Calu3 (cell line): Measurements from ENCODE around the gene SRCAP. TPM values are rescaled to one million over a fixed set of nuclear protein-coding genes. Genes with fewer than 3 reads are reported as not detected.

Experiments used
- BruUV-seq: library from RNA; stranded (reverse); fragments of 400-500 nt; replicated peaks from 2 replicates; lab custom pipeline; 2021; lab: Mats Ljungman, UMichigan
- CTCF ChIA-PET: fragments of 300-600 bp; sonication (Branson Sonifier 250); formaldehyde crosslinking; loops from one replicate; lab custom pipeline; 2022; ENCODE audit warnings: antibody characterized with exemption; lab: Charles Lee
- DNase-seq: peaks from one replicate; pipeline ENCODE4 v3.0.0; 2022
- H3K27ac Mint-ChIP-seq: one replicate; pipeline ENCODE4 v1.8.0; 2022; ENCODE audit warnings: mixed read lengths; ENCODE audit not compliant: unreplicated experiment
- H3K27me3 Mint-ChIP-seq: one replicate; pipeline ENCODE4 v1.8.0; 2022; ENCODE audit warnings: mixed read lengths; ENCODE audit not compliant: unreplicated experiment
- H3K36me3 Mint-ChIP-seq: one replicate; pipeline ENCODE4 v1.8.0; 2022; ENCODE audit warnings: mild to moderate bottlenecking, moderate library complexity, mixed read lengths; ENCODE audit not compliant: insufficient read depth, unreplicated experiment
- H3K4me1 Mint-ChIP-seq: one replicate; pipeline ENCODE4 v1.8.0; 2022; ENCODE audit warnings: mild to moderate bottlenecking, low read depth, mixed read lengths; ENCODE audit not compliant: unreplicated experiment
- H3K4me3 Mint-ChIP-seq: one replicate; pipeline ENCODE4 v1.8.0; 2022; ENCODE audit warnings: mild to moderate bottlenecking, low read depth, moderate library complexity, mixed read lengths; ENCODE audit not compliant: unreplicated experiment
- H3K9me3 Mint-ChIP-seq: one replicate; pipeline ENCODE4 v1.8.0; 2022; ENCODE audit warnings: low read depth, mixed read lengths; ENCODE audit not compliant: unreplicated experiment
- intact Hi-C: fragments of 100-400 bp; cut with micrococcal nuclease; formaldehyde crosslinking; loops from one replicate; pipeline ENCODE4 v1.10.0; 2022; ENCODE audit not compliant: unreplicated experiment
- total RNA-seq: library from RNA; stranded (reverse); gene quantifications from 2 replicates; pipeline ENCODE4 v1.2.3, GENCODE V29; 2022
- TF ChIP-seq, protein P1 (sequence below): fragments of 200-600 bp; IDR thresholded peaks from one replicate; pipeline ENCODE4 v1.8.0; 2022; ENCODE audit warnings: antibody characterized with exemption; ENCODE audit not compliant: unreplicated experiment

Gene SRCAP
- total RNA-seq, 1 experiment from 2014 or later: 84.6 TPM

GRCh38 chr16:30738984-30739951 lies 40.3 kb downstream of the SRCAP start:
- H3K36me3 Mint-ChIP-seq: peaks cover 97% of the 10 kb centered on the region
- peak overlapping the region; percentile 39 for H3K27ac Mint-ChIP-seq
- intact Hi-C loops: no loop called here
- no peak overlapping the region for H3K4me3 Mint-ChIP-seq
- TF ChIP-seq, protein P1, sequence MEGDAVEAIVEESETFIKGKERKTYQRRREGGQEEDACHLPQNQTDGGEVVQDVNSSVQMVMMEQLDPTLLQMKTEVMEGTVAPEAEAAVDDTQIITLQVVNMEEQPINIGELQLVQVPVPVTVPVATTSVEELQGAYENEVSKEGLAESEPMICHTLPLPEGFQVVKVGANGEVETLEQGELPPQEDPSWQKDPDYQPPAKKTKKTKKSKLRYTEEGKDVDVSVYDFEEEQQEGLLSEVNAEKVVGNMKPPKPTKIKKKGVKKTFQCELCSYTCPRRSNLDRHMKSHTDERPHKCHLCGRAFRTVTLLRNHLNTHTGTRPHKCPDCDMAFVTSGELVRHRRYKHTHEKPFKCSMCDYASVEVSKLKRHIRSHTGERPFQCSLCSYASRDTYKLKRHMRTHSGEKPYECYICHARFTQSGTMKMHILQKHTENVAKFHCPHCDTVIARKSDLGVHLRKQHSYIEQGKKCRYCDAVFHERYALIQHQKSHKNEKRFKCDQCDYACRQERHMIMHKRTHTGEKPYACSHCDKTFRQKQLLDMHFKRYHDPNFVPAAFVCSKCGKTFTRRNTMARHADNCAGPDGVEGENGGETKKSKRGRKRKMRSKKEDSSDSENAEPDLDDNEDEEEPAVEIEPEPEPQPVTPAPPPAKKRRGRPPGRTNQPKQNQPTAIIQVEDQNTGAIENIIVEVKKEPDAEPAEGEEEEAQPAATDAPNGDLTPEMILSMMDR: no peak
- H3K27me3 Mint-ChIP-seq: no peaks in the 10 kb centered on the region
- DNase-seq: no peak
- no TSS peak for BruUV-seq
- H3K9me3 Mint-ChIP-seq: no peaks in the 10 kb centered on the region
- peaks cover 34% of the 10 kb centered on the region for H3K4me1 Mint-ChIP-seq
- CTCF ChIA-PET: no interaction called here

DNA sequence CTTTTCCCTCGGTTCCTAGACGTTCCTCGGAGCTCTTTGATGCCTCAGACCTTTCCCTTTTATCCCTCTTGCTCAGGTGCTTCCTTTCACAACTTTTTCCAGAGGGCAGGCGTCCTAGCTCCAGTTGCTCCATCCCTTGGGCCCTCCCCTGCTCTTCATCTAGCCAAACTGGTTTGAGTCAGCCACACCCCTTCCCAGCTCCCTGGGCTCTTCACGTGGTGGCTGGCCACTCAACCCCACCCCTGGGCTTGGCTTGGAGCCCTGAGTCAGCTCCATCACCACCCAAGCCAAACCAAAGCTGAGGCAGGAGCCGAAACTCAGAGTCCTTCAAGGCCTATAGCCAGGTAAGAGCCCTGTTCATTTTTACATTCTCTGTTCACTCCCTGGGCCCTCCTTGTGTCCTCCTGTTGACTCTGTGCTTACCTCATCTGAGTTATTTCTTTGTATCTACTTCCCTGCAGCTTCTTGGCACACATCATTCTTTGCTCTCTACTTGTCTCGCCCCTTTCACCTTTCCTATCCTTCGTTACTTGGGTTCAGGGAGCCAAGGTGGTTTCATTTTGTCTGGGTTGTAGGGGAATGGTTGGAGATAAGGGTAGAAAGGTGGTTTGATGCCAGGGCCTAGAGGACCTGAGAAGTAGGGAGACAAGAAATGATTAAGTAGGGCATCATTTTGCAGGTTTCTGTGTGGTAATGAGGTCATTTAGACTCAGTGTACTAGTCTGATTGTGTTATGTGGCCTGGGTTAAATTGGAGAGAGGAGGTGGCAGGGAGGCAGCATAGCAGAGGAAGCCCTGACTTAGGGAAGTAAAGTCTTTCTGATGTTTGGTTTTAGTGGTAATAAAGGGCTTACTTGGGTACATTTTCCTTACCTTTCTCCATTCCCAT lies 41.6 kb downstream of the SRCAP start:
- Mint-ChIP-seq H3K4me1 (peaks cover 46% of the 10 kb centered on the region), H3K4me3 (peak overlapping the region; percentile 96), H3K36me3 (peaks cover 96% of the 10 kb centered on the region), H3K27ac (peak overlapping the region; percentile 89), H3K27me3 (no peaks in the 10 kb centered on the region), H3K9me3 (peaks cover 4% of the 10 kb centered on the region)
- peak; percentile 98 for DNase-seq
- TF ChIP-seq, protein P1: no peak
- intact Hi-C loops: no loop called here
- BruUV-seq: TSS peak; percentile 99
- CTCF ChIA-PET: interaction anchor here (0.5 to 1.6 kb wide), 6 partner anchors 16 to 202 kb away, joined by 3 to 5 read pairs (median 4); no protein-coding TSS in a partner anchor

GRCh38 chr16:30741461-30741914 lies 42.5 kb downstream of the SRCAP start:
- peaks cover 4% of the 10 kb centered on the region for H3K9me3 Mint-ChIP-seq
- peaks cover 48% of the 10 kb centered on the region for H3K4me1 Mint-ChIP-seq
- TF ChIP-seq, protein P1: no peak
- H3K4me3 Mint-ChIP-seq: peak overlapping the region; percentile 96
- no TSS peak for BruUV-seq
- H3K27me3 Mint-ChIP-seq: no peaks in the 10 kb centered on the region
- peaks cover 93% of the 10 kb centered on the region for H3K36me3 Mint-ChIP-seq
- CTCF ChIA-PET: interaction anchor here (0.7 to 1.6 kb wide), 2 partner anchors 28 to 201 kb away, joined by 3 read pairs; no protein-coding TSS in a partner anchor
- H3K27ac Mint-ChIP-seq: peak overlapping the region; percentile 89
- intact Hi-C loops: no loop called here
- DNase-seq: peak; percentile 88

DNA sequence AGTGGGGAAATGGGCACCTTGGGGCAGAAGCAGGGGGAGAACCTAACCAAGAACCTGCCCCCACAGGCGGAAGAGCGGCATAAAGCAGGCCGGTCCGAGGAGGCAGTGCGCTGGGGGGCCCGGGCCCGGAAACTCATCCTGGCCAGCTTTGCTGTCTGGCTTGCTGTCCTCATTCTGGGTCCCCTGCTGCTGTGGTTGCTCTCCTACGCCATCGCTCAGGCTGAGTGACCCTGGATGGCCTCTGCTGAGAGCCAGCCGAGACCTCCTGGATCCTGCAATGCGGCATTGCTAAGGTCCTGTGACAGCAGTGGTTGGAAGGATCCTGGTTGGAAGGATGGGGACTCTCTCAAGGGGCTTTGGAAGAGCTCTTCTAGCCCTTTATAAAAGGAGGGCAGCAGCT lies 44.7 kb downstream of the SRCAP start:
- CTCF ChIA-PET: no interaction called here
- H3K27ac Mint-ChIP-seq: no peak overlapping the region
- no peak for DNase-seq
- intact Hi-C loops: no loop called here
- no peaks in the 10 kb centered on the region for H3K27me3 Mint-ChIP-seq
- TF ChIP-seq, protein P1: no peak
- peaks cover 62% of the 10 kb centered on the region for H3K4me1 Mint-ChIP-seq
- BruUV-seq: no TSS peak
- H3K4me3 Mint-ChIP-seq: no peak overlapping the region
- peaks cover 4% of the 10 kb centered on the region for H3K9me3 Mint-ChIP-seq
- H3K36me3 Mint-ChIP-seq: peaks cover 93% of the 10 kb centered on the region
